ENCODE data around the gene IDUA. TPM values are rescaled to one million over a fixed set of nuclear protein-coding genes. Genes with fewer than 3 reads are reported as not detected.

The IDUA gene
- total RNA-seq, 4 donors from 2014 or later = 9.7 to 32.3 (median 25.0) TPM

- Histone ChIP-seq H3K27me3 (no peaks in the 10 kb centered on the region), H3K4me3 (replicated peaks in 1 of 3) (no peak overlapping the region), H3K4me1 (peaks cover 19% of the 10 kb centered on the region in 2 donors), H3K9me3 (no peaks in the 10 kb centered on the region), H3K36me3 (no peaks in the 10 kb centered on the region), H3K27ac (no peak overlapping the region)
- WGBS, 2 donors = 87 to 92% methylated on average over 9 to 16 of the region's 23 CpGs
- TF ChIP-seq POLR2A (IDR thresholded peaks at IDR 0.05) (no peak), CTCF (IDR thresholded peaks at IDR 0.05) (no peak)
- intact Hi-C loops (cut with DNase I) = no loop called here
- DNase-seq = no peak
Observed at GRCh38 chr4:968621-969394, 18.0 kb upstream of the IDUA start.

GRCh38 chr4:970046-970745, 16.6 kb upstream of the IDUA start:
- Histone ChIP-seq H3K36me3 (no peaks in the 10 kb centered on the region), H3K27me3 (no peaks in the 10 kb centered on the region), H3K4me1 (peaks cover 19 to 21% of the 10 kb centered on the region in 2 donors), H3K9me3 (no peaks in the 10 kb centered on the region), H3K4me3 (replicated peaks in 1 of 3) (no peak overlapping the region), H3K27ac (no peak overlapping the region)
- intact Hi-C loops (cut with DNase I) = no loop called here
- DNase-seq = no peak
- TF ChIP-seq CTCF (IDR thresholded peaks at IDR 0.05) (no peak), POLR2A (IDR thresholded peaks at IDR 0.05) (no peak)
- WGBS, 2 donors = 89 to 96% methylated on average over 17 to 19 of the region's 25 CpGs

- no peak overlapping the region for H3K4me3 ChIP-seq (replicated peaks in 1 of 3)
- H3K27ac ChIP-seq = no peak overlapping the region
- no peak for DNase-seq
- no peaks in the 10 kb centered on the region for H3K9me3 ChIP-seq
- WGBS, 2 donors = 86 to 87% methylated on average over 15 to 16 of the region's 17 CpGs
- no peak for TF ChIP-seq POLR2A (IDR thresholded peaks at IDR 0.05)
- no peaks in the 10 kb centered on the region for H3K27me3 ChIP-seq
- H3K4me1 ChIP-seq = peaks cover 19 to 21% of the 10 kb centered on the region in 2 donors
- intact Hi-C loops (cut with DNase I) = no loop called here
- no peaks in the 10 kb centered on the region for H3K36me3 ChIP-seq
Observed at GRCh38 chr4:970854-971520, 15.9 kb upstream of the IDUA start.

GRCh38 chr4:971666-972500, 15.0 kb upstream of the IDUA start:
- intact Hi-C loops (cut with DNase I) = loop anchor here (2.0 kb wide), 1 partner anchor 39 kb away; the partner anchor contains the start of genes GAK and TMEM175
- Histone ChIP-seq H3K27me3 (no peaks in the 10 kb centered on the region), H3K9me3 (no peaks in the 10 kb centered on the region), H3K4me3 (replicated peaks in 1 of 3) (peak overlapping the region in 2 of 3 donors; percentile 70 to 72), H3K36me3 (no peaks in the 10 kb centered on the region), H3K27ac (no peak overlapping the region), H3K4me1 (peaks cover 19 to 21% of the 10 kb centered on the region in 2 donors)
- DNase-seq = no peak
- no peak for TF ChIP-seq CTCF (IDR thresholded peaks at IDR 0.05)
- TF ChIP-seq POLR2A (IDR thresholded peaks at IDR 0.05) = no peak
- WGBS, 2 donors = 61 to 68% methylated on average over 5 to 10 of the region's 24 CpGs
